ENCODE results near the gene ZNF385D.

Gene ZNF385D

GRCh38 chr3:21540265-21540664 lies 210.7 kb downstream of the ZNF385D start (continued):
- TF ChIP-seq CREB5 (CRISPR knock-in tag; IDR thresholded peaks at IDR 0.05; ENCODE audit: low read depth) (no peak), TOX (CRISPR knock-in tag; IDR thresholded peaks at IDR 0.05; ENCODE audit: borderline replicate concordance) (no peak), POU6F1 (CRISPR knock-in tag; IDR thresholded peaks at IDR 0.05; ENCODE audit: borderline replicate concordance, low read depth) (no peak), BACH2 (CRISPR knock-in tag; IDR thresholded peaks at IDR 0.05; ENCODE audit: borderline replicate concordance) (no peak)

- no peak for ATAC-seq
- TF ChIP-seq ZNF565 (CRISPR knock-in tag; conservative IDR thresholded peaks at IDR 0.05; ENCODE audit: low read depth) (no peak), GLIS3 (CRISPR knock-in tag; IDR thresholded peaks at IDR 0.05) (no peak), ZFP3 (CRISPR knock-in tag; IDR thresholded peaks at IDR 0.05) (no peak), OSR1 (CRISPR knock-in tag; IDR thresholded peaks at IDR 0.05) (no peak), TCF4 (CRISPR knock-in tag; IDR thresholded peaks at IDR 0.05; ENCODE audit: borderline replicate concordance) (no peak), PPARA (CRISPR knock-in tag; IDR thresholded peaks at IDR 0.05; ENCODE audit: borderline replicate concordance) (no peak), ARNTL (CRISPR knock-in tag; IDR thresholded peaks at IDR 0.05; ENCODE audit: borderline replicate concordance, low read depth) (no peak), POU6F1 (CRISPR knock-in tag; IDR thresholded peaks at IDR 0.05; ENCODE audit: borderline replicate concordance, low read depth) (no peak), ISL1 (CRISPR knock-in tag; IDR thresholded peaks at IDR 0.05) (no peak), CSDC2 (CRISPR knock-in tag; IDR thresholded peaks at IDR 0.05) (no peak), CREB5 (CRISPR knock-in tag; IDR thresholded peaks at IDR 0.05; ENCODE audit: low read depth) (no peak), BACH2 (CRISPR knock-in tag; IDR thresholded peaks at IDR 0.05; ENCODE audit: borderline replicate concordance) (no peak), ZNF70 (CRISPR knock-in tag; IDR thresholded peaks at IDR 0.05) (no peak), ZFP30 (CRISPR knock-in tag; IDR thresholded peaks at IDR 0.05) (no peak), ESRRG (CRISPR knock-in tag; IDR thresholded peaks at IDR 0.05) (no peak), ZNF8 (CRISPR knock-in tag; IDR thresholded peaks at IDR 0.05) (no peak), SNAI2 (CRISPR knock-in tag; IDR thresholded peaks at IDR 0.05) (no peak), TSHZ2 (CRISPR knock-in tag; IDR thresholded peaks at IDR 0.05) (no peak), ZC3H10 (CRISPR knock-in tag; IDR thresholded peaks at IDR 0.05) (no peak)
Measured at GRCh38 chr3:21534462-21534861, 216.5 kb downstream of the ZNF385D start.

- no peak for TF ChIP-seq SNAI2 (CRISPR knock-in tag; IDR thresholded peaks at IDR 0.05)
- no peak for TF ChIP-seq ESRRG (CRISPR knock-in tag; IDR thresholded peaks at IDR 0.05)
- no peak for TF ChIP-seq ZNF70 (CRISPR knock-in tag; IDR thresholded peaks at IDR 0.05)
- TF ChIP-seq PATZ1 (CRISPR knock-in tag; IDR thresholded peaks at IDR 0.05; ENCODE audit: borderline replicate concordance), result no peak
- no peak for TF ChIP-seq CREB5 (CRISPR knock-in tag; IDR thresholded peaks at IDR 0.05; ENCODE audit: low read depth)
- no peak for TF ChIP-seq RARB (CRISPR knock-in tag; IDR thresholded peaks at IDR 0.05)
- no peak for TF ChIP-seq TOX (CRISPR knock-in tag; IDR thresholded peaks at IDR 0.05; ENCODE audit: borderline replicate concordance)
- no peak for TF ChIP-seq GLIS3 (CRISPR knock-in tag; IDR thresholded peaks at IDR 0.05)
- no peak for TF ChIP-seq TSHZ2 (CRISPR knock-in tag; IDR thresholded peaks at IDR 0.05)
- ATAC-seq, result no peak
Measured at GRCh38 chr3:21533002-21533401, 218.0 kb downstream of the ZNF385D start.

Measured in SK-N-SH treated with all-trans-retinoic acid at 6 μM for 48 hours (cell line).